ENCODE results near the gene BPIFB3. TPM values are rescaled to one million over a fixed set of nuclear protein-coding genes. Genes with fewer than 3 reads are reported as not detected.

The BPIFB3 gene
- polyA plus RNA-seq, 3 donors: not detected

Other genes starting within 250 kb of the BPIFB3 start
- 10 to 100 TPM; 18.0 to 78.4 (median 62.2) TPM for gene MAPRE1, start 233.9 kb upstream of the BPIFB3 start, polyA plus RNA-seq
- under 1 TPM in 2 of 3 donors, not detected in 1; 0.02 to 0.09 TPM for gene EFCAB8, start 195.0 kb upstream of the BPIFB3 start, polyA plus RNA-seq
- gene SUN5, start 49.5 kb upstream of the BPIFB3 start, polyA plus RNA-seq: not detected
- gene BPIFB2, start 46.2 kb upstream of the BPIFB3 start, polyA plus RNA-seq: not detected
- not detected for gene BPIFB6, start 22.3 kb upstream of the BPIFB3 start, polyA plus RNA-seq
- under 1 TPM in 1 of 3 donors, not detected in 2; 0.12 TPM for gene BPIFB4, start 25.7 kb downstream of the BPIFB3 start, polyA plus RNA-seq
- not detected for gene BPIFA2, start 114.3 kb downstream of the BPIFB3 start, polyA plus RNA-seq
- gene BPIFA3, start 163.4 kb downstream of the BPIFB3 start, polyA plus RNA-seq: not detected
- gene BPIFA1, start 182.1 kb downstream of the BPIFB3 start, polyA plus RNA-seq: not detected
- gene BPIFB1, start 229.3 kb downstream of the BPIFB3 start, polyA plus RNA-seq: under 1 TPM; 0.22 to 0.60 (median 0.39) TPM

All from adipose tissue (tissue), 3 donors.